ENCODE data around the gene PPP1R11.
"Not testable (repeated sequence)": the region's sequence is repeated elsewhere in the genome, so short reads cannot be mapped to it uniquely, and the experiment has no call there.

PPP1R11 gene

GRCh38 chr6:30066577-30067459 is at the start of gene PPP1R11:
PPP1R11 (plus strand) TSS chr6:30067198; CDS start chr6:30067411, 213 bp downstream.
- peak; percentile 95 for DNase-seq (ENCODE audit: low spot score)

GRCh38 chr6:30019819-30020218 is 47.2 kb upstream of the PPP1R11 start:
- no peak for DNase-seq (ENCODE audit: low spot score)

GRCh38 chr6:30020626-30021025 is 46.4 kb upstream of the PPP1R11 start:
- peak; percentile 17 for DNase-seq (ENCODE audit: low spot score)

- DNase-seq (ENCODE audit: low spot score): no peak
Measured at GRCh38 chr6:30022189-30022588, 44.8 kb upstream of the PPP1R11 start.

- DNase-seq (ENCODE audit: low spot score): not testable (repeated sequence)
Measured at GRCh38 chr6:30022712-30023111, 44.3 kb upstream of the PPP1R11 start.

- DNase-seq (ENCODE audit: low spot score): no peak
Measured at GRCh38 chr6:30025186-30025585, 41.8 kb upstream of the PPP1R11 start.

- no peak for DNase-seq (ENCODE audit: low spot score)
Measured at GRCh38 chr6:30029588-30029987, 37.4 kb upstream of the PPP1R11 start.

- DNase-seq (ENCODE audit: low spot score): no peak
Measured at GRCh38 chr6:30031381-30031780, 35.6 kb upstream of the PPP1R11 start.

- DNase-seq (ENCODE audit: low spot score): not testable (repeated sequence)
Measured at GRCh38 chr6:30033440-30033839, 33.6 kb upstream of the PPP1R11 start.

GRCh38 chr6:30035784-30036183 is 31.2 kb upstream of the PPP1R11 start:
- DNase-seq (ENCODE audit: low spot score): no peak

GRCh38 chr6:30037182-30037788 is 29.7 kb upstream of the PPP1R11 start:
- peak; percentile 39 for DNase-seq (ENCODE audit: low spot score)

GRCh38 chr6:30041221-30041620 is 25.8 kb upstream of the PPP1R11 start:
- DNase-seq (ENCODE audit: low spot score): no peak

GRCh38 chr6:30041821-30042220 is 25.2 kb upstream of the PPP1R11 start:
- DNase-seq (ENCODE audit: low spot score): no peak

- no peak for DNase-seq (ENCODE audit: low spot score)
Measured at GRCh38 chr6:30042476-30042875, 24.5 kb upstream of the PPP1R11 start.

- DNase-seq (ENCODE audit: low spot score): no peak
Measured at GRCh38 chr6:30042914-30043313, 24.1 kb upstream of the PPP1R11 start.

- no peak for DNase-seq (ENCODE audit: low spot score)
Measured at GRCh38 chr6:30043744-30044143, 23.3 kb upstream of the PPP1R11 start.

GRCh38 chr6:30044630-30045029 is 22.4 kb upstream of the PPP1R11 start:
- DNase-seq (ENCODE audit: low spot score): no peak

- no peak for DNase-seq (ENCODE audit: low spot score)
Measured at GRCh38 chr6:30047220-30047619, 19.8 kb upstream of the PPP1R11 start.

GRCh38 chr6:30053682-30054081 is 13.3 kb upstream of the PPP1R11 start:
- no peak for DNase-seq (ENCODE audit: low spot score)

GRCh38 chr6:30055513-30055912 is 11.5 kb upstream of the PPP1R11 start:
- DNase-seq (ENCODE audit: low spot score): no peak

GRCh38 chr6:30060606-30061091 is 6.3 kb upstream of the PPP1R11 start:
- peak; percentile 68 for DNase-seq (ENCODE audit: low spot score)

- peak; percentile 93 for DNase-seq (ENCODE audit: low spot score)
Measured at GRCh38 chr6:30061092-30061857, 5.7 kb upstream of the PPP1R11 start, which contains the start of gene POLR1H. POLR1H (plus strand) TSS chr6:30061265; CDS start chr6:30061525, 260 bp downstream.
